SK-MEL-5 (cell line): ENCODE results near the gene TP53TG3C. TPM values are rescaled to one million over a fixed set of nuclear protein-coding genes. Genes with fewer than 3 reads are reported as not detected.
"Not testable (repeated sequence)": the region's sequence is repeated elsewhere in the genome, so short reads cannot be mapped to it uniquely, and the experiment has no call there.

Experiments
- DNase-seq: peaks from one replicate; pipeline ENCODE4 v3.0.0-alpha.2; 2016; ENCODE audit warnings: low read depth, low spot score
- in situ Hi-C: cut with HindIII; loops from 2 replicates; pipeline ENCODE4 v1.10.0; 2016; ENCODE audit warnings: low sequenced_read_pairs, high pct_unique_total_duplicates, low pct_unique_long_range_greater_than_20kb
- polyA plus RNA-seq, 2 experiments: library from polyadenylated mRNA; depleted of rRNA; stranded (reverse); fragments of >200 nt; gene quantifications; 2 replicates each; pipeline ENCODE4 v1.2.3, GENCODE V29; 2015
- small RNA-seq, 2 experiments: library from RNA; depleted of rRNA; stranded (forward); fragments of <200 nt; gene quantifications; one replicate each; pipeline ENCODE3, GENCODE V24; 2014
- total RNA-seq: library from RNA; depleted of rRNA; stranded (reverse); fragments of >200 nt; shearing (Covaris generic); gene quantifications from 2 replicates; pipeline ENCODE4 v1.2.3, GENCODE V29; 2014; rRNA removed

TP53TG3C gene, protein sequence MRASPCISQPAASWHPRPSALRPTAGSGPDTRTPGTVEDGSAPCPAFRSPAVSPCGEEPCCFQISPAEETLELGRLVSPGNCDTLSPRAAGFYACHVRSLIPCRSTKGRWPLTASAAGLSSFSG
- total RNA-seq, result not detected in 2 replicates
- polyA plus RNA-seq (2015; cell fraction: cytosol; rRNA removed), result not detected in 2 replicates
- not detected in 2 replicates for polyA plus RNA-seq (2015; cell fraction: nucleus; rRNA removed)

DNA sequence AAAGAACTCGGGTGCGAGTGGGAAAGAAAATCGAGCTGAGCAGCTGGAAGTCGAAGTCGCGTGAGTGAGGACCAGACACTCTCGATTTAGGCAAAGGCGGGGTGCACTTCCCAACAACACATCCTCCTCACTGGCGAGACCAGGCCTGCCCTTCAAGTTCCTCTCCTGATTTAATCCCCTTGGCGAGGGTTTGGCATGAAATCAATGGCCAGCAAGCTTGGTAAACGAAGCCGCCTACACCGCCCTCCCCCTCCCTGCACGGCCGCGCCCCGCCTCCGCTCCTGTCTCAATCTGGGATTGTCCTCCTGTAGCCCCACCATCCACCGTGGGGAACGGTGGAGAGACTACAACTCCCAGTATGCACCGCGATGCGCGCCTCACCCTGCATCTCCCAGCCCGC, at the start of gene TP53TG3C:
TSS of gene TP53TG3C (plus strand) at position 301 of the 400 bp plus-strand sequence. CDS start at position 369, 68 bp downstream.
- in situ Hi-C loops, DNase-seq: not testable (repeated sequence)

Small RNA genes lying within 50 kb of the gene (small RNA-seq; reads per million reads assigned to genes)
- gene AC138869.1, result 0 reads per million in 2 experiments

Other genes with a start within 250 kb of the TP53TG3C start
- gene TP53TG3E, start 110.1 kb downstream of the TP53TG3C start, total RNA-seq, result not detected in 2 replicates
- not detected in 2 replicates for gene TP53TG3B, start 166.6 kb downstream of the TP53TG3C start, total RNA-seq